Measurements from ENCODE around the gene CIB4.

The CIB4 gene

DNA sequence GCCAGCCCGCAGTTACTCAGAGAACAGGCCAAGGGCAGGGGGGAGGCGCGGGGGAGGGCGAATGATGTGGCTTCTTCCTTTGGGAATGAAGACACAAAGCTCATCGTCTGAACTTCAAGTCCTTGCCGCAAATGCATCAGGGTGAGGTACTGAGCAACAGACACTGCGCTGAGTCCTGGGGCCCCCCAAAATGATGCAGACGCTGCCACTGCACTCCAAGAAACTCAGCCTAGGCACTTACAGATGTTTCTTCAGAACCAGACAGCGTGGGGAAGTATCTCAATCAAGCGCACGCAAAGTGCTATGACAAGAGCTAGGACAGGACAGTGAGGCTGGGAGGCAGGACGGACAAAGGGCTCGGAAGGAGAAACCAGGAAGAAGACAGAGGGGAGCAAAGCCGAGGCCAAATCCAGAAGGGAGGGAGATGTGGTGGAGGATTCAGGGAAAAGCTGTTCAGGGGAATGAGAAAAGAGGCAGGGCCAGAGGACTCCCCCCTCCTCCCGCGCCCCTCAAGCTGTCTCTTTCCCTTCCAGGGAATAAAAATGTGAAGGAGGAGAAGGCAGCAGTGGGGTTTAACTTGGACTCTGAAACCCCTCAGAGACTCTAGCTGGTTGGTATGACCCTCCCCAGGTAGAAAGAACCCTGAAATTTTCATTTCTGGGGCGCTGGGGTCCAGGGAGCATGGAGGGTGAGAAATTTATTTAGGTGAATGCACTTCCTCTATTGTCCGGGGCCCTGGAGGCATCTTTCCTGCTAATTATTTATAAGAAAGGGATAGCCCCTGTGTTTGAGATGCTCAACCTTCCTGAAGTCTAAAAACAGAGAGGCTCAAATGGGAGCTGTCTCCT, 34.9 kb downstream of the CIB4 start:
- no peak for DNase-seq

- peak; percentile 72 for DNase-seq
These were observed 35.8 kb downstream of the CIB4 start for GRCh38 chr2:26605195-26605998.

GRCh38 chr2:26602575-26602974, 38.6 kb downstream of the CIB4 start:
- no peak for DNase-seq

DNA sequence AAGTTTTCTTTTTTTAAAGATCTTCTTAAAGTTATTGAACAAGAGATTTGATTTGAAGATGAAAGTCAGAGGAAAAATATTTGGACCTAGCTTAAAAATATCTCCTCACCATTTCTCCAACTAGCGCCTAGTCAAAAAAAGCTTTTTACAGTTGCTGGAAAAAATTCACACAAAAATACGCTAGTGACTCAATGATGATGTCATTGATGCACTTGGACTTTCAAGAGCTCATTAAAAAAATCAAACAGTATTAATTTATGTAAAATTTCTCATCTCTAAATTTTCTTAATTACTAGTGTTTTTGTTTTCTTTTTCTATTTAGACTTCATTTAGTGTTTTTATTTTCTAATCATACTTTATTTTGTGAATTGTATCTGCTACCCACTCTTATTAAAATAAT, 41.8 kb downstream of the CIB4 start:
- DNase-seq = no peak

DNA sequence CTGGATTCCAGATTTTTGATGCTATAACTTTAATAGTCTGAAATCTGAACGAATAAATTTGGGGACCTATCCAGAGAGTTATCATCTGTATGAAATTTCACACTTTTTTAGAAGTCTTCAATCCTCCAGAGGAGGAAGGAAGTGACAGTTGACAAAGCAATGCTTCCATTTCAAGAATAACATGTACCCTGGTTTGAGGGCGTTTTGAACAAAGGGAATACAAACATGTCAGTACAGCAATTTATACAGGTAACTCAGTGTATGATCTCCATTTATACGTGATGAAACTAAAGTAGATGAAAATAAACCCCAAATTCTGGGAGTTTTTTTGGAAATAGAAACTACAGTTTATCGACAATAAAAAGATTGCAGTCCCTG, 42.2 kb downstream of the CIB4 start:
- no peak for DNase-seq

GRCh38 chr2:26598336-26598995, 42.7 kb downstream of the CIB4 start:
- no peak for DNase-seq

DNA sequence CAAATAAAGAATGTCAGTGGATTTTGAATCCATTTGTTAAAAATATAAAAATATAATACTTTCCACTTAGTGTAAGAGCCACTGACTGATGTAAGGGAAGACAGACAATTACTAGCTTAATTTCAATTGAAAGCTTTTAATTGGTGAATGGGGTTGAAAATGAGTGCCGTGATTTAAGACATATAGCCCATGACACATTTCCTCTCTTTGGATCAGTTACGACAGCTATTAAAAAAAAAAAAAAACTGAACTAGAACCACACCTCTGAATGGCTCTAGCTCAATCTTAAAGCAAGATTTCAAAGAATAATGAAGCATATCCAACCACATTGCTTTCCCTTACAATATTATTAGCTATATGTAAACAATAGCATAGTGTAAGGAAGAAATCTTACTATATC, 44.0 kb downstream of the CIB4 start:
- DNase-seq = no peak

DNA sequence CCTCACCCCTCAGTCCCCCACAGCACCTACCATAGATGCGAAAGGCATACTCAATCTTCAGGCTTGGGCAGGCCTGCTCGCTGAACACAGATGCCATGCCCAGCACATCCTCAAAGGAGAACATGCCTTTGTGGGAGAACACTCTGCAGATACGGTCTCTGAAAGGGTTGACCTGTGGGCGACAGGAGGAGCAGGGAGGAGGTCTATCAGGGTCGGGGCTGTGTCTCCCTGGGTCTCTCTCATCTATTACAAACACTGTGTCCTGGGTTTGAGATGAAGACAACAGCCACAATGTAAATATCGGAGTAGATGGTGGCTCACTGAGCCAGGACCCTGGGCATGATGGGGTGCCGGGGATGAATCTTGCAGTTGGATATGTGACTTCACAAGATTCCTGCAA, 46.0 kb downstream of the CIB4 start:
- DNase-seq = no peak

DNA sequence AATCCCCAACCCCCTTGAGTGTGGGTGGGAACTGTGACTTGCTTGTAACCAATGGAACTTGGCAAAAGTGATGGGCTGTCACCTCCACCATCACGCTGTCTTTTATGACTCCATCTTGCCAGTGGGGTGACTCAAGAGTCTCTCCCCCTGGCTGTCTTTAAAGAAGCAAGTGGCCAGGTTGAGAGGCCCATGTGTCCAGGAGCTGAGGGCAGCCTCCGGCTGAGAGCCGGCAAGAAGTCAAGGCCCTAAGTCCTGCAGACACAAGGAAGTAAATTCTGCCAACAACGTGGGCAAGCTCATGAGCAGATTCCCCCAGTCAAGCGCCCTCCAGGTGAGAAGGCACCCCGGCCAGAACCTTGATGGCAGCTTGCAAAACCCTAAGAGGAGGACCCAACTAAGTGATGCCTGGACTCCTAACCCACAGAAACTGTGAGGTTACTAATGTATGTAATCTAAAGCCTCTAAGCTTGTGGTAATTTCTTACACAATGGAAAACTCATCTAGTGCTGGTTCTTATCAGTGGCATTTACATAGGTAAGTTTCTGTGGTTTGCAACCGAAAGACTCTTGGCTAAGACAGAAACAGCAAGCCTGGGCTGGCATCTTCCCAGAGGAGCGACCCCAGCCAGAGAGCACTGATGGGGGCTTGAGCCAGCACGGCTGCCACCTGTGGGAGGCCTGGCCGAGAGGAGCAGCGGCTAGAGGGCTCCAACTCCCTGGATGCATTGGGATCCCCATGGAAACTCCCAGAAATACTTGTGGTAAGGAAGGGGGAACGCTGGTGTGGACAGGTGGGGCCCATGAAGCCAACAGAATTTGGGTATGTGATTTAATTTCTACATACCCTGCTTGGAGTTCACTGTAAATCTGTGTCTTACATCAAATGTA, 49.3 kb downstream of the CIB4 start:
- no peak for DNase-seq

GRCh38 chr2:26590980-26591618, 50.1 kb downstream of the CIB4 start:
- DNase-seq = peak; percentile 45

DNA sequence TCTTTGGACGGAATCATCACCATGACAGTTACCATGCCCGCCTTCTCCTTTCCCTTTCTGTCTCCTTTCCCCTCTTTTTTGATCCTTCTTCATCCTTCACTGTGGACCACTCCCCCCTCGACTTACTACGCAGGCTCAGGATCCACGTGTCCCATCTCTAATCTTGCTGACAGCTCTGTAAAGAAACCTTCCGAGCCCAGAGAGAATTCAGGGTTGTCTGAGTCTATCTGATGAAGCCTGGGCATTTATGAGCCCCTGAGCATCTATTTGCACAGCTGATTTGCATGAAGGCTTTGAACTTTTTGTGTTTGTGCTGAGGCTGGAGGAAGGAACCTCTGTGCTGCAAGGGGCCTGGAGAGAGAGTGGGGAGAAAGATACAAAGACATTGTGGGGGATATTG, 50.7 kb downstream of the CIB4 start:
- peak; percentile 45 for DNase-seq

DNA sequence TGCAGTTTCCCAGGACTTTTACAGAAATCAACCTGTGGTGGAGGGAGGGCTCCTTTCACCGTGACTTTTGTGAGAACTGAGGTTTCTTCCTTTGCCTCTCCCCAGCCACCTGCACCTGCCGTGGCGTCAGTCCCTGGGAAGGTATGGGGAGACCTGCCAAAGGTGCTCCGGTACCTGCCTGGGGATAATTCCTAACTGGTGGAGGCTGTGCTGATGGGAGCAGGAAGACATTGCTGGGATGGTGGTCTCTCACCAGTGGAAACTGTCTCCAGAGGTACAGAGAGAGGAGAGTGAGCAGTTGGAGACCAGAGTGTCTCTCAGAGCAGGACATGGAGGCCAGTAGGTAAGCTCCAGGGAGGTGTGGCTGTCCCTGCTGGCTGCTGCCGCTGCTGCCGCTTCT, 52.6 kb downstream of the CIB4 start:
- peak; percentile 6 for DNase-seq

DNA sequence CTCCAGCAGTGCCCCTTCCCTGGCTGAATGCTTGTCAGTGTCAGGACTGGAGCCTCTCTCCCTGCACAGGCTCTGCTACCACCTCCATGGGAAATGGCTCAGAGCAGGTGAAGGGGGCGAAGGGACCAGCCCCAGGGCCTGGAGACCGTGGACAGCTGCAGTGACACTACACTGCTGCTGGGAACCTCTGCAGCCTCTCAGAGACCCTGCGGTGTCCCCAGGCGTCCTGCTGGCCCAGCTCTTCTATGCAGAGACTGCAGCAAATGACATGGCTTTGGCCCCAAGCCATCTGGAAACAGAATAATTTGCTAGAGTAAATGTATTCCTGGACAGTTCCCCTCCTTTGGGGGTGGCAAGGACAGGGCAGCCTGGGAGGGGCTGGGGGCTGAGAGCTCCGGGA, 53.2 kb downstream of the CIB4 start:
- no peak for DNase-seq

GRCh38 chr2:26585966-26586365, 55.2 kb downstream of the CIB4 start:
- DNase-seq = no peak

- DNase-seq = no peak
These were observed 56.1 kb downstream of the CIB4 start for GRCh38 chr2:26585100-26585499.

DNA sequence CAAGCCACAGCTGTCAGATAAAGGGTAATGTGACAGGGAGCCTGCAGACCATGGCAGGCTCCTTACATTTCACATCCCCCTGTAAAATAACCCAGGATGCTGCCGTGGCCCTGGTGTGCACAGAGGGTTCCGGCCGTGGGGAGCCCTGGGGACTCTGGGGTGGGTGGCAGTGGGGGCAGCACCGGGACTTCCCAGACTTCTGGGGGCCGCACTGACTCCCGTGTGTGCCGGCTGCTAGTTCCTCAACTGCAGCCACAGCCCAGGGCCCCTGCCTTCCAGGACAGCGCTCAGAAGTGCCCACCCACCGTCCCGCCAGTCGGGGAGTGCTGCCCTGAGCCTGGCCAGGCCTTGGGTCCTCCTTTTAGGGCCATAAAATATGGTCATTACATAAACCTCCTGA, 56.5 kb downstream of the CIB4 start:
- no peak for DNase-seq

- DNase-seq = no peak
These were observed 57.0 kb downstream of the CIB4 start for GRCh38 chr2:26584191-26584590.

GRCh38 chr2:26583381-26583911, 57.7 kb downstream of the CIB4 start:
- no peak for DNase-seq

DNA sequence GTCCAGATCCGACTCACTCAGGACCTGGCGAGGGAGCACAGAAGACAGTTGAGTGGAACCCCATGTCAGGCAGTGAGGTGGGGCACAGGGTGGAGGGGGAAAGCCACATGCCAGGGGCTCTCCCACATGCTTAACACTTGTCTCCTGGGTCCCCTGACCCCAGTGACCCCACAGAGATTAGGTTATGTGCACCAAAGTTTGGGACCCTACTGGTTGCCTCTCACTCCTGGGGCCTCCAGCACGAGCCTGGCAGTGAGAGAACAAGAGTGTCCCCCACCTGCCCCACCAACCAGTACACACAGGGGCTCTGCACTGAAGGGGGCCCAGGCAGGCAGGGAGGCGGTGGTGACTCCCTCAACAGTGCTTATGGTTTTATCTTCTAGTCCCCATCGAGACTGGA, 58.3 kb downstream of the CIB4 start:
- DNase-seq = no peak

- DNase-seq = no peak
These were observed 58.9 kb downstream of the CIB4 start for GRCh38 chr2:26581991-26582842.
